Body of pancreas (tissue), 4 donors: Measurements from ENCODE around the gene KLRC1. TPM values are rescaled to one million over a fixed set of nuclear protein-coding genes. Genes with fewer than 3 reads are reported as not detected.
"Not testable (repeated sequence)": the region's sequence is repeated elsewhere in the genome, so short reads cannot be mapped to it uniquely, and the experiment has no call there.

Source experiments
- ATAC-seq: fragments of 150-250 bp; one replicate; pipeline ENCODE4 v1.9.1; 2016
- DNase-seq, 4 donors: peaks; one replicate each; pipeline ENCODE4 v3.0.0-alpha.2; 2019
- H3K27ac ChIP-seq, 4 donors: fragments of 200-600 bp; sonication (generic); 1 replicate in 3 of 4; 2 replicates in 1 of 4; pipeline versions ENCODE4 v1.5.1 to v1.6.1; 2016 to 2019; ENCODE audit warnings: mild to moderate bottlenecking in 1 of 4, mixed read lengths in 1 of 4, moderate library complexity in 1 of 4
- H3K27me3 ChIP-seq, 2 donors: fragments of 200-600 bp; sonication (generic); one replicate each; pipeline ENCODE4 v1.6.0; 2016; ENCODE audit warnings: mild to moderate bottlenecking in 1 of 2
- H3K36me3 ChIP-seq, 2 donors: fragments of 200-600 bp; sonication (generic); replicated peaks in 1 of 2; 2 replicates each; pipeline ENCODE4 v1.5.1; 2016; ENCODE audit warnings: low read depth in 2 of 2; ENCODE audit not compliant: insufficient read depth in 1 of 2
- H3K4me1 ChIP-seq: fragments of 200-600 bp; sonication (generic); one replicate; pipeline ENCODE4 v1.6.0; 2016
- H3K4me3 ChIP-seq, 2 donors: fragments of 200-600 bp; sonication (generic); 1 replicate in 1 of 2; 2 replicates in 1 of 2; pipeline ENCODE4 v1.5.1; 2016 to 2019
- H3K9me3 ChIP-seq, 3 donors: fragments of 200-600 bp; sonication (generic); 1 replicate in 2 of 3; 2 replicates in 1 of 3; pipeline ENCODE4 v1.5.1; 2016
- CTCF ChIP-seq, 7 experiments: fragments of 450-650 bp in 4 of 7; fragments of 200-600 bp in 3 of 7; sonication (generic) in 3 of 7; IDR thresholded peaks; one replicate each; pipeline ENCODE4 v1.5.1; 2016 to 2019; ENCODE audit warnings: antibody characterized with exemption in 7 of 7
- POLR2A ChIP-seq, 3 donors: fragments of 450-650 bp; IDR thresholded peaks; one replicate each; pipeline ENCODE4 v1.6.1; 2016; ENCODE audit warnings: antibody characterized with exemption in 3 of 3, mild to moderate bottlenecking in 2 of 3
- WGBS, 2 donors: methylation state at CpG; one replicate each; pipeline ENCODE4 v1.1.5; 2017; 5-methylcytosine and 5-hydroxymethylcytosine counted together
- intact Hi-C: fragments of 100-400 bp; cut with DNase I; formaldehyde crosslinking; loops from one replicate; pipeline ENCODE4 v1.15.1; 2023
- total RNA-seq, 2 donors: library from RNA; depleted of rRNA; stranded (reverse); fragments of >200 nt; gene quantifications; one replicate each; pipeline ENCODE4 v1.1.0, GENCODE V29; 2016

The KLRC1 gene
- total RNA-seq, 2 donors from 2014 or later, result 0.52 TPM; not detected in 1

- H3K9me3 ChIP-seq, H3K27ac ChIP-seq, DNase-seq, H3K4me1 ChIP-seq, ATAC-seq, H3K4me3 ChIP-seq, H3K27me3 ChIP-seq, H3K36me3 ChIP-seq, intact Hi-C loops: not testable (repeated sequence)
- WGBS, 2 donors, result 76 to 92% methylated on average over 5 of the region's 5 CpGs
Observed at GRCh38 chr12:10472808-10473207, 19.6 kb upstream of the KLRC1 start.

GRCh38 chr12:10469701-10470100 is 16.5 kb upstream of the KLRC1 start:
- DNase-seq, result no peak
- ATAC-seq, result no peak
- WGBS, 2 donors, result 53 to 84% methylated on average over 1 of the region's 1 CpG

GRCh38 chr12:10466311-10466710 is 13.1 kb upstream of the KLRC1 start:
- ATAC-seq (no peak), DNase-seq (no peak)
- no peak for TF ChIP-seq CTCF (IDR thresholded peaks at IDR 0.05)
- no peak for TF ChIP-seq POLR2A (IDR thresholded peaks at IDR 0.05)
- Histone ChIP-seq H3K27ac (no peak overlapping the region), H3K9me3 (no peaks in the 10 kb centered on the region), H3K27me3 (no peaks in the 10 kb centered on the region), H3K36me3 (no peaks in the 10 kb centered on the region), H3K4me1 (no peaks in the 10 kb centered on the region), H3K4me3 (no peak overlapping the region)
- intact Hi-C loops, result no loop called here
- WGBS, 2 donors, result 67% methylated on average over 4 of the region's 4 CpGs; no CpG with 5 or more reads in 1 of the 2 donors

More at GRCh38 chr12:10469701-10470100, 16.5 kb upstream of the KLRC1 start:
- Histone ChIP-seq H3K27me3 (no peaks in the 10 kb centered on the region), H3K27ac (no peak overlapping the region), H3K4me1 (no peaks in the 10 kb centered on the region), H3K36me3 (no peaks in the 10 kb centered on the region), H3K4me3 (no peak overlapping the region), H3K9me3 (no peaks in the 10 kb centered on the region)
- TF ChIP-seq CTCF (IDR thresholded peaks at IDR 0.05), result no peak
- TF ChIP-seq POLR2A (IDR thresholded peaks at IDR 0.05), result no peak
- intact Hi-C loops, result no loop called here

GRCh38 chr12:10457760-10458159 is 4.6 kb upstream of the KLRC1 start:
- TF ChIP-seq POLR2A (IDR thresholded peaks at IDR 0.05), result no peak
- TF ChIP-seq CTCF (IDR thresholded peaks at IDR 0.05), result no peak
- Histone ChIP-seq H3K27me3 (no peaks in the 10 kb centered on the region), H3K27ac (no peak overlapping the region), H3K4me3 (no peak overlapping the region), H3K36me3 (no peaks in the 10 kb centered on the region), H3K9me3 (peaks cover 0 to 16% (median 0%) of the 10 kb centered on the region in 3 donors), H3K4me1 (no peaks in the 10 kb centered on the region)
- ATAC-seq, result no peak
- intact Hi-C loops, result no loop called here
- DNase-seq, result no peak
- 81 to 89% methylated on average over 3 of the region's 3 CpGs for WGBS, 2 donors

GRCh38 chr12:10456856-10457255 is 3.7 kb upstream of the KLRC1 start:
- ATAC-seq (no peak), DNase-seq (no peak)
- TF ChIP-seq CTCF (IDR thresholded peaks at IDR 0.05) (no peak), POLR2A (IDR thresholded peaks at IDR 0.05) (no peak)
- no peaks in the 10 kb centered on the region for H3K36me3 ChIP-seq
- H3K27ac ChIP-seq, result no peak overlapping the region
- no peaks in the 10 kb centered on the region for H3K4me1 ChIP-seq
- H3K9me3 ChIP-seq, result peaks cover 0 to 16% (median 0%) of the 10 kb centered on the region in 3 donors
- no peak overlapping the region for H3K4me3 ChIP-seq
- 79 to 86% methylated on average over 2 of the region's 2 CpGs for WGBS, 2 donors
- H3K27me3 ChIP-seq, result no peaks in the 10 kb centered on the region
- intact Hi-C loops, result no loop called here
